Skin epidermis (tissue), 12 donors: Measurements from ENCODE around the gene ACTL6A.

Source experiments
- H3K27ac ChIP-seq, 21 experiments: fragments of 200-600 bp; sonication (generic) in 11 of 21; one replicate each; pipeline ENCODE4 v1.5.0; 2020; ENCODE audit warnings: mild to moderate bottlenecking in 3 of 21, inconsistent platforms in 2 of 21, moderate library complexity in 2 of 21
- H3K4me3 ChIP-seq, 7 experiments: fragments of 200-600 bp; sonication (generic) in 2 of 7; one replicate each; pipeline ENCODE4 v1.5.0; 2020; ENCODE audit warnings: inconsistent platforms in 2 of 7, mild to moderate bottlenecking in 2 of 7, moderate library complexity in 1 of 7

Gene ACTL6A

GRCh38 chr3:179580992-179581391 is 18.3 kb downstream of the ACTL6A start:
- Histone ChIP-seq H3K27ac (no peak overlapping the region), H3K4me3 (no peak overlapping the region)

GRCh38 chr3:179589143-179589542 is 26.4 kb downstream of the ACTL6A start:
- Histone ChIP-seq H3K4me3 (no peak overlapping the region), H3K27ac (no peak overlapping the region)

GRCh38 chr3:179590669-179591068 is 27.9 kb downstream of the ACTL6A start:
- Histone ChIP-seq H3K4me3 (no peak overlapping the region), H3K27ac (no peak overlapping the region)

GRCh38 chr3:179591313-179591712 is 28.6 kb downstream of the ACTL6A start:
- H3K4me3 ChIP-seq = no peak overlapping the region
- no peak overlapping the region for H3K27ac ChIP-seq

- Histone ChIP-seq H3K4me3 (no peak overlapping the region), H3K27ac (no peak overlapping the region)
Measured at GRCh38 chr3:179599531-179599930, 36.8 kb downstream of the ACTL6A start.

- peak overlapping the region in 5 of 7 experiments; percentile 54 to 88 (median 72) for H3K4me3 ChIP-seq
- H3K27ac ChIP-seq = no peak overlapping the region
Measured at GRCh38 chr3:179603321-179603720, 40.6 kb downstream of the ACTL6A start.

GRCh38 chr3:179603831-179604230 is 41.1 kb downstream of the ACTL6A start:
- Histone ChIP-seq H3K4me3 (peak overlapping the region; percentile 54 to 88 (median 72)), H3K27ac (peak overlapping the region in 19 of 21 experiments; percentile 84 to 98 (median 93))

GRCh38 chr3:179604321-179605078 is 41.8 kb downstream of the ACTL6A start, which contains the start of the genes MRPL47 and NDUFB5:
TSS of gene MRPL47 (minus strand) at chr3:179604638. CDS start at chr3:179604624, 14 bp downstream.
TSS of gene NDUFB5 (plus strand) at chr3:179604794. CDS start at chr3:179604816, 22 bp downstream.
- Histone ChIP-seq H3K27ac (peak within 1 kb of the TSS; percentile 59 to 98 (median 93)), H3K4me3 (peak within 1 kb of the TSS; percentile 54 to 88 (median 72))

- Histone ChIP-seq H3K27ac (no peak overlapping the region), H3K4me3 (no peak overlapping the region)
Measured at GRCh38 chr3:179606534-179607085, 43.9 kb downstream of the ACTL6A start.

- H3K4me3 ChIP-seq = no peak overlapping the region
- peak overlapping the region in 6 of 21 experiments; percentile 1 to 67 (median 19) for H3K27ac ChIP-seq
Measured at GRCh38 chr3:179608931-179609720, 46.4 kb downstream of the ACTL6A start.

GRCh38 chr3:179610066-179610465 is 47.3 kb downstream of the ACTL6A start:
- Histone ChIP-seq H3K27ac (peak overlapping the region in 1 of 21 experiments; percentile 17), H3K4me3 (no peak overlapping the region)

- no peak overlapping the region for H3K27ac ChIP-seq
- H3K4me3 ChIP-seq = no peak overlapping the region
Measured at GRCh38 chr3:179613807-179614206, 51.1 kb downstream of the ACTL6A start.

- Histone ChIP-seq H3K27ac (no peak overlapping the region), H3K4me3 (no peak overlapping the region)
Measured at GRCh38 chr3:179615458-179616173, 52.9 kb downstream of the ACTL6A start.

- H3K27ac ChIP-seq = no peak overlapping the region
Measured at GRCh38 chr3:179622023-179622422, 59.3 kb downstream of the ACTL6A start.

GRCh38 chr3:179624451-179624850 is 61.7 kb downstream of the ACTL6A start:
- H3K4me3 ChIP-seq = no peak overlapping the region

More at GRCh38 chr3:179622023-179622422, 59.3 kb downstream of the ACTL6A start:
- no peak overlapping the region for H3K4me3 ChIP-seq

GRCh38 chr3:179630753-179631451 is 68.2 kb downstream of the ACTL6A start:
- H3K4me3 ChIP-seq = no peak overlapping the region
- H3K27ac ChIP-seq = no peak overlapping the region

More at GRCh38 chr3:179624451-179624850, 61.7 kb downstream of the ACTL6A start:
- no peak overlapping the region for H3K27ac ChIP-seq
